Tibial nerve (tissue), 4 donors: Measurements from ENCODE around the gene POLR1E. TPM values are rescaled to one million over a fixed set of nuclear protein-coding genes. Genes with fewer than 3 reads are reported as not detected.

Experiments
- DNase-seq, 2 donors: peaks; one replicate each; pipeline ENCODE4 v3.0.0-alpha.2; 2019; ENCODE audit warnings: low spot score in 2 of 2
- H3K27ac ChIP-seq, 4 donors: fragments of 200-600 bp; sonication (generic) in 3 of 4; one replicate each; pipeline ENCODE4 v1.5.1; 2017 to 2019; ENCODE audit warnings: mild to moderate bottlenecking in 1 of 4
- H3K27me3 ChIP-seq, 2 donors: fragments of 200-600 bp; sonication (generic) in 1 of 2; one replicate each; pipeline versions ENCODE4 v1.5.1 to v1.6.0; 2017 to 2019
- H3K36me3 ChIP-seq, 3 donors: fragments of 200-600 bp; sonication (generic); one replicate each; pipeline ENCODE4 v1.5.1; 2018 to 2019
- H3K4me1 ChIP-seq, 4 donors: fragments of 200-600 bp; sonication (generic) in 3 of 4; one replicate each; pipeline ENCODE4 v1.5.1; 2017 to 2019
- H3K4me3 ChIP-seq, 4 donors: fragments of 200-600 bp; sonication (generic) in 3 of 4; one replicate each; pipeline ENCODE4 v1.5.1; 2017 to 2019; ENCODE audit warnings: mild to moderate bottlenecking in 1 of 4, moderate library complexity in 1 of 4
- H3K9me3 ChIP-seq, 4 donors: fragments of 200-600 bp; sonication (generic) in 3 of 4; one replicate each; pipeline ENCODE4 v1.5.1; 2017 to 2019
- EP300 ChIP-seq, 2 donors: sonication (generic); formaldehyde crosslinking; IDR thresholded peaks; one replicate each; pipeline ENCODE4 v1.6.1; 2017; ENCODE audit warnings: antibody characterized with exemption in 2 of 2, mild to moderate bottlenecking in 1 of 2
- POLR2A ChIP-seq, 2 donors: fragments of 450-650 bp; IDR thresholded peaks; one replicate each; pipeline ENCODE4 v1.6.1; 2017; ENCODE audit warnings: antibody characterized with exemption in 2 of 2, mild to moderate bottlenecking in 2 of 2, moderate library complexity in 2 of 2
- WGBS, 2 donors: methylation state at CpG; one replicate each; pipeline ENCODE4 v1.1.5; 2018; 5-methylcytosine and 5-hydroxymethylcytosine counted together
- total RNA-seq, 4 donors: library from RNA; depleted of rRNA; stranded (reverse); fragments of >200 nt; gene quantifications; one replicate each; pipeline ENCODE4 v1.1.0, GENCODE V29; 2016
- TF ChIP-seq, protein P1 (sequence below), 5 experiments: fragments of 200-600 bp in 3 of 5; fragments of 450-650 bp in 2 of 5; sonication (generic) in 3 of 5; IDR thresholded peaks; one replicate each; pipeline ENCODE4 v1.5.1; 2016 to 2019; ENCODE audit warnings: antibody characterized with exemption in 5 of 5, mild to moderate bottlenecking in 3 of 5, moderate library complexity in 2 of 5

The POLR1E gene
- total RNA-seq, 4 donors from 2014 or later = 14.1 to 22.1 (median 16.4) TPM

- no peak overlapping the region for H3K4me3 ChIP-seq
- H3K36me3 ChIP-seq = peaks cover 0 to 29% (median 11%) of the 10 kb centered on the region in 3 donors
- 79 to 96% methylated on average over 6 of the region's 6 CpGs for WGBS, 2 donors
- H3K4me1 ChIP-seq = peaks cover 0 to 14% (median 0%) of the 10 kb centered on the region in 4 donors
- no peak for DNase-seq
- H3K9me3 ChIP-seq = no peaks in the 10 kb centered on the region
- H3K27ac ChIP-seq = no peak overlapping the region
- H3K27me3 ChIP-seq = no peaks in the 10 kb centered on the region
- TF ChIP-seq, protein P1, sequence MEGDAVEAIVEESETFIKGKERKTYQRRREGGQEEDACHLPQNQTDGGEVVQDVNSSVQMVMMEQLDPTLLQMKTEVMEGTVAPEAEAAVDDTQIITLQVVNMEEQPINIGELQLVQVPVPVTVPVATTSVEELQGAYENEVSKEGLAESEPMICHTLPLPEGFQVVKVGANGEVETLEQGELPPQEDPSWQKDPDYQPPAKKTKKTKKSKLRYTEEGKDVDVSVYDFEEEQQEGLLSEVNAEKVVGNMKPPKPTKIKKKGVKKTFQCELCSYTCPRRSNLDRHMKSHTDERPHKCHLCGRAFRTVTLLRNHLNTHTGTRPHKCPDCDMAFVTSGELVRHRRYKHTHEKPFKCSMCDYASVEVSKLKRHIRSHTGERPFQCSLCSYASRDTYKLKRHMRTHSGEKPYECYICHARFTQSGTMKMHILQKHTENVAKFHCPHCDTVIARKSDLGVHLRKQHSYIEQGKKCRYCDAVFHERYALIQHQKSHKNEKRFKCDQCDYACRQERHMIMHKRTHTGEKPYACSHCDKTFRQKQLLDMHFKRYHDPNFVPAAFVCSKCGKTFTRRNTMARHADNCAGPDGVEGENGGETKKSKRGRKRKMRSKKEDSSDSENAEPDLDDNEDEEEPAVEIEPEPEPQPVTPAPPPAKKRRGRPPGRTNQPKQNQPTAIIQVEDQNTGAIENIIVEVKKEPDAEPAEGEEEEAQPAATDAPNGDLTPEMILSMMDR (IDR thresholded peaks at IDR 0.05) = no peak
- TF ChIP-seq POLR2A (IDR thresholded peaks at IDR 0.05) = no peak
- no peak for TF ChIP-seq EP300 (IDR thresholded peaks at IDR 0.05)
Observed at GRCh38 chr9:37445832-37446231, 39.9 kb upstream of the POLR1E start.

DNA sequence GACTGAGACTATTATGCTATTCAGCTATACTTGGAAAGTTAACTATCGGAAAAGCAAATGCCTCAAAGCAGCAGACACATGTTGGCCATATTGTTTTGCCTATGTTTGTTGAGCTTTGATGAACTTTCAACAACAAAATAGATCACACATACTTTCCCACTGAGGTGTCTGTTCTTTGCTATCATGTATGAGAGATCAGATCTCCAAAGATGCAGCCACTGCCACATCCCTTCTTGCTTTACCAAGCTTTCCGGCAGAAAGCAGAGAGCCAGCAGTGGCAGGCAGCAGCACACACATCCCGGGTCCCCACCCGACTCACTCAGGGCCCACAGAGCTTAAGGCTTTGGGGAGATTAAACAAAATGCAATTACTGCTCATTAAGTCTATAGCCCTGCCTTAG is 39.3 kb upstream of the POLR1E start:
- H3K36me3 ChIP-seq = peaks cover 0 to 24% (median 9%) of the 10 kb centered on the region in 3 donors
- DNase-seq = no peak
- no peak overlapping the region for H3K4me3 ChIP-seq
- TF ChIP-seq POLR2A (IDR thresholded peaks at IDR 0.05) (no peak), EP300 (IDR thresholded peaks at IDR 0.05) (no peak)
- TF ChIP-seq, protein P1 (IDR thresholded peaks at IDR 0.05) = no peak
- no peak overlapping the region for H3K27ac ChIP-seq
- 86 to 96% methylated on average over 4 of the region's 4 CpGs for WGBS, 2 donors
- no peaks in the 10 kb centered on the region for H3K9me3 ChIP-seq
- H3K4me1 ChIP-seq = peaks cover 0 to 17% (median 0%) of the 10 kb centered on the region in 4 donors
- H3K27me3 ChIP-seq = no peaks in the 10 kb centered on the region

DNA sequence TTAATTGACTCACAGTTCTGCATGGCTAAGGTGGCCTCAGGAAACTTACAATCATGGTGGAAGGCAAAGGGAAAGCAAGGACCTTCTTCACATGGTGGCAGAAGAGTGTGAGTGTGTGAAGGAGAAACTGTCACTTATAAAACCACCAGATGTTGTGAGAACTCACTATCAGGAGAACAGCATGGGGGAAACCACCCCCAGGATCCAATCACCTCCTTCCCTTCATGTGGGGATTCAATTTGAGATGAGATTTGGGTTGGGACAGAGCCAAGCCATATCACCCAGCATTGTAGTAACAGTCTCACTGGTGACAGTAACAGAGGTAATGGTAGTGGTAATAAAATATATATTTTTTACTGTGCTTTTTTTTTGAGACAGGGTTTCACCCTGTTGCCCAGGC is 38.6 kb upstream of the POLR1E start:
- H3K4me1 ChIP-seq = peaks cover 0 to 24% (median 1%) of the 10 kb centered on the region in 4 donors
- DNase-seq = no peak
- TF ChIP-seq EP300 (IDR thresholded peaks at IDR 0.05) = no peak
- TF ChIP-seq, protein P1 (IDR thresholded peaks at IDR 0.05) = no peak
- TF ChIP-seq POLR2A (IDR thresholded peaks at IDR 0.05) = no peak
- no peaks in the 10 kb centered on the region for H3K27me3 ChIP-seq
- H3K9me3 ChIP-seq = no peaks in the 10 kb centered on the region
- peaks cover 0 to 17% (median 4%) of the 10 kb centered on the region in 3 donors for H3K36me3 ChIP-seq
- H3K27ac ChIP-seq = no peak overlapping the region
- H3K4me3 ChIP-seq = no peak overlapping the region

GRCh38 chr9:37449862-37450632 is 35.7 kb upstream of the POLR1E start:
- no peak for DNase-seq
- peaks cover 0 to 4% (median 0%) of the 10 kb centered on the region in 3 donors for H3K36me3 ChIP-seq
- peaks cover 0 to 43% (median 8%) of the 10 kb centered on the region in 4 donors for H3K4me1 ChIP-seq
- 57 to 65% methylated on average over 12 of the region's 12 CpGs for WGBS, 2 donors
- H3K4me3 ChIP-seq = no peak overlapping the region
- peaks cover 0 to 3% (median 0%) of the 10 kb centered on the region in 4 donors for H3K9me3 ChIP-seq
- TF ChIP-seq POLR2A (IDR thresholded peaks at IDR 0.05) = no peak
- TF ChIP-seq, protein P1 (IDR thresholded peaks at IDR 0.05) = no peak
- TF ChIP-seq EP300 (IDR thresholded peaks at IDR 0.05) = no peak
- H3K27me3 ChIP-seq = no peaks in the 10 kb centered on the region
- no peak overlapping the region for H3K27ac ChIP-seq

DNA sequence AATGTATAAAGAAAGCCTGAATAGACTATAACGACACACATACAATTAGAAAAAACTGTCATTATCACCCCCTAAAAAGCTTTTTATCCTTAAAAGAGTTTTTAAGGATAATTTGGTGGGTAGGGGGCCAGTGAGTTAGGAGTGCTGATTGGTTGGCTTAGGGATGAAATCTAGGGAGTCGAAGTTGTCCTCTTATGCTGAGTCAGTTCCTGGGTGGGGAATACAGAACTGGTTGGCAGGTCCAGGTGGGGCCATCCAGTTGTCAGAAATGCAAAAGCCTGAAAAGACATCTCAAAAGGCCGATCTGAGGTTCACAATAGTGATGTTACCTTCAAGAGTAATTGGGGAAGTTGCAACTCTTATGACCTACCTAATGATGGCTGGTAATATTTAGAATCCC is 34.1 kb upstream of the POLR1E start:
- no peak overlapping the region for H3K4me3 ChIP-seq
- H3K9me3 ChIP-seq = peaks cover 0 to 9% (median 0%) of the 10 kb centered on the region in 4 donors
- peaks cover 0 to 42% (median 8%) of the 10 kb centered on the region in 4 donors for H3K4me1 ChIP-seq
- no peak for TF ChIP-seq EP300 (IDR thresholded peaks at IDR 0.05)
- TF ChIP-seq, protein P1 (IDR thresholded peaks at IDR 0.05) = no peak
- TF ChIP-seq POLR2A (IDR thresholded peaks at IDR 0.05) = no peak
- WGBS, 2 donors = 81 to 84% methylated on average over 3 of the region's 3 CpGs
- no peaks in the 10 kb centered on the region for H3K27me3 ChIP-seq
- H3K27ac ChIP-seq = peak overlapping the region in 1 of 4 donors; percentile 53
- H3K36me3 ChIP-seq = peaks cover 0 to 11% (median 0%) of the 10 kb centered on the region in 3 donors
- DNase-seq = no peak
